Posterior cingulate gyrus (tissue), 11 donors: Measurements from ENCODE around the gene TMEM40.
"Not testable (repeated sequence)": the region's sequence is repeated elsewhere in the genome, so short reads cannot be mapped to it uniquely, and the experiment has no call there.

Experiments
- DNase-seq, 10 donors: peaks; one replicate each; pipeline versions ENCODE4 v3.0.0 to v3.0.0-alpha.2; 2020 to 2021; ENCODE audit warnings: mixed read lengths in 3 of 10
- intact Hi-C: fragments of 100-400 bp; cut with DNase I; formaldehyde crosslinking; loops from one replicate; pipeline ENCODE4 v1.15.1; 2023

Gene TMEM40

DNA sequence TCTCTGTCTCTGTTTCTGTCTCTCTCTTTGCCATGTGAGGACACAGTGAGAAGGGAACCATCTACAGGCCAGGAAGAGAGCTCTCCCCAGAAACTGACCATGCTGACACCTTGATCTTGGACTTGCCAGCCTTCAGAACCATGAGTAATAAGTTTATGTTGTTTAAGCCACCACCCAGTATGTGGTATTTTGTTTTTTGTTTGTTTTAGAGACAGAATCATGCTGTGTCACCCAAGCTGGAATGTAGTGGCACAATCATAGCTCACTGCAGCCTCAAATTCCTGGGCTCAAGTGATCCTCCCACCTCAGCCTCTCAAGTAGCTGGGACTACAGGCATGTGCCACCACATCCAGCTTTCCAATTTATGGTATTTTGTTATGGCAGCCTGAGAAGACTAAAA is 35.7 kb downstream of the TMEM40 start:
- peak in 1 of 10 donors; percentile 4 for DNase-seq
- intact Hi-C loops: loop anchor here (10.0 kb wide), 1 partner anchor 169 kb away; the partner anchor contains the start of gene MKRN2

DNA sequence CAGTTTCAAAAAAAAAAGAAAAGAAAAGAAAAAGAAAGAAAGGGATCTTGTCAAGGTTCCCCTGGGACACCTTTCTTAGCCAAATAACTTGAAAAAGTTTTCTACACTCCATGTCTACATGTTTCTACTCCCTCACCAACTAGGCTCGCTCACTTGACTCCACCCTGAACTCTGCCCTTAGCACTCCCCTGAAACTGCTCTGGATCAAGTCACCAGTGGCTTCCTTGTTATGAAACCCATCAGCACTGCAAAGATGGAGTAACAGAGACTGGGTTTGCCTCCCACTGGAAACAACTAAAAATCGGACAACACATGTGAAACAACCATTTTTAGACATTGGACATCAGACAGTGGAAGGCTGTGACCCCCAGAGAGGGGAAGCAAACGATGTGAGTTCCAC is 36.8 kb downstream of the TMEM40 start:
- intact Hi-C loops: loop anchor here (10.0 kb wide), 1 partner anchor 167 kb away; the partner anchor contains the start of gene MKRN2
- DNase-seq: no peak

DNA sequence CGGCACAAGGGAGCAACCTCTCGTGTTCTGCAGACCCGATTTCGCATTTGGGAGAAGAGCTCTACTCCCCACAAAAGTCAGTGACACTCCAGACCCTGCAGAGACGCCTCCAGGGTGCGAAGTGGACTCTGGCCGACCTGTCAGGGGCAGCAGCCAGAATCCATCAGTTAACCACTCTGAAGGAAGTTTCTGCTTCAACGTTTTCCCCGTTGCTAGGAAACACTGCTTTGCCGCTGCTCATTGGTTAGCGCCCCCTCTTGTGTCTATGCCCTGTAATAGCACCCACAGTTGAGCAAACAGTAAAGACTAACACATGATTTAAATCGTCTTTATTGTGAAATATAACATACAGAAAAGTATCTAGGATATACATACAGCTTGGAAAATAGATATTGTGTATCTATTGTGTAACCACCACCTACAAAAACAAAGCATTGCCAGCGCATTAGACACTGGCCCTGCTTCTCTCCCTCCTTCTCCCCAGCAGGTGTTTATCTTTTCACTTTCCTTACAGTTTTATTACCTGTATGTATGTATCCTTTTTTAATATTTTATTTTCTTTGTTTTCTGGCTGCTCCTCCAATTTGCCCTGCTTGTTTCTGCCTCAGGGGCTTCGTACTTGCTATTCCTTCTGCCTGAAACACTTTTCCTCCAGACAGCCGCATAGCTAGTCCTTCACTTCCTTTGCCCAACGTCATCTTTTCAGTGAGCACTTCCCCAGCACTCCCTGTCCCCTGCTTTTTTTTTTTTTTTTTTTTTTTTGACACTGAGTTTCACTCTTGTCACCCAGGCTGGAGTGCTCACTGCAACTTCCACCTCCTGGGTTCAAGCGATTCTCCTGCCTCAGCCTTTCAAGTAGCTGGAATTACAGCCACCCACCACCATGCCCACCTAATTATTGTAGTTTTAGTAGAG is 38.8 kb downstream of the TMEM40 start:
- intact Hi-C loops: loop anchor here (2.0 to 10.0 kb wide), 2 partner anchors 165 to 235 kb away; partner anchors contain the start of genes MKRN2 and TSEN2
- peak; percentile 36 to 93 (median 66) for DNase-seq

DNA sequence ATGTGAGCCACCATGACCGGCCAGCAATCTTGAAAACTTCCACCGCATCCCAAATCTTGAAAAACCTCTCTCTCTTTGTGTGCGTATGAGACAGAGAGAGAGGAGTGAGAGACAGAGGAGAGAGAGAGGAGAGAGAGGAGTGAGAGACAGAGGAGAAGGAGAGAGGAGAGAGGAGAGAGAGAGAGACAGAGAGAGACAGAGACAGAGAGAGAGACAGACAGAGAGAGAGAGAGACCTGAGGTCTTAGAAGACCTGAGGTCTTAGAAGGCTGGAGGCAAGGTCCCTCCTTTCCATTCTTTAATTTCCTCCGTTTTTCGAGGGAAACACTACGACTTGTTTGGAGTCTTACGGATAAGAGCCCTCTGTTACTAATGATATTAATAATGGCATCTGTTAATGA is 39.5 kb downstream of the TMEM40 start:
- intact Hi-C loops: no loop called here
- no peak for DNase-seq

DNA sequence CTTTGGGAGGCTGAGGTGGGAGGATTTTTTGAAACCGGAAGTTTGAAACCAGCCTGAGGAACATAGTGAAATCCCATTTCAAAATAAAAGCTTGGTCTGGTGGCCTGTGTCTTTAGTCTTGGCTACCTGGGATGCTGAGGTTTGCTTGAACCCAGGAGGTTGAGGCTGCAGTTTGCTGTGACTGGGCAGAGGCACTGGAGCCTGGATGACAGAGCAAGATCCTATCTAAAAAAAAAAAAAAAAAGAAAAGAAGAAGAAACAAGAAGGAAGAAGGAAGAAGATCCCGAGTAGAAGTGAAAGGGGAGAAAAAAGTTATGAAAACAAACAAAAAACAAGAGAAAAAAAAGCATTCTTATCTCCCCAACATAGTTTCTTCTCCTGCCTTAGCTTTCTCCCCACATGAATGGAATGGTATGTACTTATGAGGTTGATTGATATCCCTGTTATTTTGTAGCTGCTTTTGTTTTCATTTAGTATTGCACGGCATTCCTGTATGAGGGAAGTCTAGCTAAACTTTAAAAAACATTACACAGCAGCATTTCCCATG is 42.4 kb downstream of the TMEM40 start:
- DNase-seq: no peak
- intact Hi-C loops: no loop called here

DNA sequence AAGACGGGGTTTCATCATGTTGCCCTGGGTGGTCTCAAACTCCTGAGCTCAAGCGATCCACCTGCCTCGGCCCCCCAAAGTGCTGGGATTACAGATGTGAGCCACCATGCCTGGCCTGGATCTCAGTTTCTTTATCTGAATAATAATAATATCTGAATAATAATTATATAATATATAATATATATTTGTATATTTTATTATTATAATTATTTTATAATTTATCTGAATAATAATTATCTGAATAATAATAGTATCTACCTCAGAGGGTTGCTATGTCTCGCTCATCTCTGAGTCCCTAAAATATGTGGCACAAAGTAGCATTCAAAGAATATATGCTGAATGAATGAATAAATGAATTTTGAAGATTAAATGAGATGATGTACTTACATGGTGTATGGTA is 44.8 kb downstream of the TMEM40 start:
- no peak for DNase-seq
- intact Hi-C loops: no loop called here

DNA sequence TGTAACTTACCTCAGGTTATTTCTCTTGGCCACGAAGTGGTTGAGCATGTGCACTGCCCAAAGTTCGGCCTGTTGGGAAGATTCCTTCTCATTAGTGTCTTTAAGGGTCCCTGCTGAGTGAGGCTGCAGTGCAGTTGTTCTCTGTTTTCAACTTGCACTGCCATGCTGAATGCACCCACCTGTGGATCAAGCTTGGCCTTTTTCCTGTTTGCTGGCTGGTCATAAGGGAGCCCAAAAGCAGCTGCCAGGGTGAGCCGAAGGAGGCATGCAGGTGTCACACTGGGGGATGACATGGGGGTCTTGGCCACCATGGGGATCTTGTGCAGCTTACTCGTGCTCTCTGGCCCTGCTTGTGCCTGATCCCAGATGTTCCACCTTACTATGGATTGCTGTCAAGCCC is 49.0 kb downstream of the TMEM40 start:
- intact Hi-C loops: no loop called here
- peak in 1 of 10 donors; percentile 59 for DNase-seq

DNA sequence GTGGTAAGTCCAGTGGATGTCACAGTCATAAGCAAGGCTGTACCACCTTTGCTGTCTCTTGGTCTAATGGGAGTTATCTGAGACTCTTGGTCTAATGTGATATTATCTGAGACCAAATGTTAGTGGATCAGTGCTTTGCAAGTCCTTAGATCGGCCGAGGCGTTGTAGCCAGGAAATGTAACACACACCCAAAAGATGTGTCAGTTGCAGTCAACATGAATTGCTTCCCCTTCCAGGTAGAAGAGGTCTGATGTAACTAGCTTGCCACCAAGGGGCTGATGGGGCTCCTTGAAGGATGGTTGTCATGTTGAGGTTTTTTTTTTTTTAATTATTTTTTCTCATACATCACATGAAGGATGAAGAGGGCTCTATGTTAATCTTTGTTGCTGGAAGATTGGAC is 49.7 kb downstream of the TMEM40 start:
- intact Hi-C loops: no loop called here
- DNase-seq: no peak

DNA sequence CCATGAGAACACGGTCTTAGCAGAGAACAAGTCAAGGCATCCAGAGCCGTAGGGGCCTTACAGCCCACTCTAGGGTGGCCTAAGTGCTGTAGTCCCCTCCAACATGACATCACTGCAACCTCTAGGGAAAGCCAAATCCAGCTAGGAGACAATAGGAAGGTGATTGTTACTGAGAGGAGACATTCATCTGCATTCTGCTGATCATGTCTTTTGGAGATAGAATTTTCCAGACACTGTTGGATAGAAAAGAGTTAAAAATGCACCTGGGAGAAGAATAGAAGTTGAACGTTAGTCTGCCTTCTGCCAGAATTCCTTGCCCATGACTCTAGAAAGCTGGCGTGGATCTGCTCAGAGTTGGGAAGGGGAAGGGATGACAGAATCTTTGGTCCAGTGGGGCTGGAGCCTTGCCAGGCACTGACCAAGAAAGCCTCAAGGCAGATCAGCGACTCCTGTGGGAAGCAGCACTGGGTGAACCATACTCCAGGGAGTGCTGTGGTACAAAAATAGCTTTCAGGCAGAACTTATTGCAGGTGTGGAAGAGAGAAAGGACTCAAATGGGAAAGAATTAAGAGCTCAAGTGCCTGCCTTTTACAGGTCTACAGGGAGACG is 50.4 kb downstream of the TMEM40 start:
- intact Hi-C loops: no loop called here
- peak in 2 of 10 donors; percentile 59 to 61 for DNase-seq

DNA sequence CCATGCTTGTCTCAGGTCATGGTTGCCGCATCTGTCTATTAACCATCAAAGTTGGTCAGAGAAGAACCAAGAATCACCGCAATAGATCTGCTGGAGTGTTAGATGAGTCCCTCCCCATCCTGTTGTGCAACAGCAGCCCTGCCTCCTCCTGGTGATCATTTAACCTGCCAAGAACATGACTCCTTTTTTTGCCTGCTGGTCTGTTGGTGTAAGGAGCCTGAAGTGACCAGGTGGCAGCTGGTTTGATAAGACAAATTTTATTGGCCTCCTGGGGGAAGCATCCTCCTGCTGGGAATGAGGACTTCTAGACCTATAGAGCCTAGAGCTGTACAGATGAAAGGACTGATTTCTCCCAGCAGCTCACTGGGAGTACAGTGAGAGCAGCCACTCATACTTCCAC is 51.6 kb downstream of the TMEM40 start:
- intact Hi-C loops: no loop called here
- peak in 1 of 10 donors; percentile 7 for DNase-seq

DNA sequence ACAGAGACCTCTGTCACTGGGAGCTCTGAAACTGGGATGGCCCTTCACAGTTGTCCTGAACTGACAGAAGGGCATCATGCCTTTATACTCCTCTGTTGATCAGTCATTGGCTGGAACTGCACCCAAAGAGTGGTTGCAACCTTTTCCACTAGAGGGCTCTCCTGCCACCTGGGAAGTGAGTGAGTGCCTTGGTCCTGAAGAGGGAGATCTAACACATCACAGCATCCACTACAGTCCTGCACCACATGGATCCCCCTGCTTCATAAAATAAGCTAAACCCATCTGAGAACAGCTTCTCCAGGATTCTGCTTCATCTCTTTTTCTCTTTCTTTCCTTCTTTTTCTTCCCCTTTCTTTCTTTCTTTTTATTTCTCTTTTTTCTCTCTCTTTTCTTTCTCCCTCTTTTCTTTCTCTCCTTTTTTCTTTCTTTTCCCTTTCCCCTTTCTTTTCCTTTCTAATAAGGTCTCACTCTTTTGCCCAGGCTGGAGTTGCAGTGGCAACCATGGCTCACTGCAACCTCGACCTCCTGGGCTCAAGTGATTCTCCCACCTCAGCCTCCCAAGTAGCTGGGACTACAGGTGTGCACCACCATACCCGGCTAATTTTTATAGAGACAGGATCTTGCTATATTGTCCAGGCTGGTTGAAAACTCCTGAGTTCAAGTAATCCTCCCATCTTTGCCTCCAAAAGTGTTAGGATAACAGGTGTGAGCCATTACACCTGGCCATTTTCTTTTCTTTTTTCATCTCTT is 52.4 kb downstream of the TMEM40 start:
- intact Hi-C loops: no loop called here
- peak in 6 of 10 donors; percentile 18 to 88 (median 33) for DNase-seq

DNA sequence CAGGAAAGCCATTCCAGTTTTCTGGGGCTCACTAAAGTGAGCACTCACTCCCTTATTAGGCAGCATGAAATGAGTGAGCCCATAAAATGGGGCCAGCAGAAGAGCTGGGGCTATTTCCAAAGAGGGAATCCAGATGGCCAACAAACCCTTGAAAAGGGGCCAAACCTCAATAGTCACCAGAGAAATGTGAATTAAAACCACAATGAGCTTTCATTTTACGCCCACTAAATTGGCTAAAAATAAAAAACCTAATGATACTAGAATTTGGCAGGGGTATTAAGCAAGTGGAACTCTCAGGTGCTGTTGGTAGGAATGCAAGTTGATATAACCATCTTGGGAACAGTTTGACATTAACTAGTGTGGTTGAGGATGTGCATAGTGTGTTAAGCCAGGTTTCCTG is 53.1 kb downstream of the TMEM40 start:
- intact Hi-C loops: no loop called here
- peak in 2 of 10 donors; percentile 11 to 42 for DNase-seq

DNA sequence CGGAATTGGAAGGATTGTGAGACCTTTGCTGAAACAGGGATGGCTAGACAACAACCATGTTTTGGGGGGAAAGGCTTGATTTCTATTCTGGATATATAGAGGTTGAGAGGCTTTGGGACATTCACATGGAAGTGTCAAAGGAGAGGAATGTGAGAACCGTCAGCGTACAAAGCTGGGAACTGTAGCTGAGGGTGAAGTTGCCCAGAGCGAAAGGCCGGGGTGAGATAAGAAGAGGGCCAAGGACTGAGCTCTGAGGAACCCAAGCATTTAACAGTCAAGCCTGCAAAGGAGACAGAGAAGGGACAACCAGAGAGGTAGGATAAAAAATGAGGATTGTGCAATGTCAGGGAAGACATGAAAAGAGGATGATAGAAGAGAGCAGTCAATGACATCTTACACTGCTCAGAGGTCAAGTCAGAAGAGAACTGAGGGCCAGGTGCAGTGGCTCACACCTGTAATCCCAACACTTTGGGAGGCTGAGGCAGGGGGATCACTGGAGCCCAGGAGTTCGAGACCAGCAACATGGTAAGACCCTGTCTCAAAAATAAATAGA is 53.6 kb downstream of the TMEM40 start:
- intact Hi-C loops: no loop called here
- peak in 2 of 10 donors; percentile 5 to 26 for DNase-seq

DNA sequence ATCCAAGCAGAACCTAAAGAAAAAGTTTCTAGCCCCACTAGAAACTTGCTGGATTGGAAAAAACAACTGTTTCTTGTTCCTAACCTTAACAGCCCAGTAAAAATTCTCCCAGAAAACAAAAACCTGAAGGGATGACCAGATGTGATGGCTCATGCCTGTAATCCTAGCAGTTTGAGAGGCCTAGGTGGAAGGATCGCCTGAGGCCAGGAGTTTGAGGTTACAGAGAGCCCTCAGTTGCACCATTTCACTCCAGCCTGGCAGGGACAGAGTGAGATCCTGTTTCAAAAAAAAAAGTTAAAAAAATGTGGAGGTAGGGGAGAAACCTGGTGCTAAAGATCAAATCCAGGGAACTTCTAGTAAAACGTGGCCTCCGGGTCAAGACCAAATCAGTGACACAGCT is 56.6 kb downstream of the TMEM40 start:
- peak in 1 of 10 donors; percentile 22 for DNase-seq

DNA sequence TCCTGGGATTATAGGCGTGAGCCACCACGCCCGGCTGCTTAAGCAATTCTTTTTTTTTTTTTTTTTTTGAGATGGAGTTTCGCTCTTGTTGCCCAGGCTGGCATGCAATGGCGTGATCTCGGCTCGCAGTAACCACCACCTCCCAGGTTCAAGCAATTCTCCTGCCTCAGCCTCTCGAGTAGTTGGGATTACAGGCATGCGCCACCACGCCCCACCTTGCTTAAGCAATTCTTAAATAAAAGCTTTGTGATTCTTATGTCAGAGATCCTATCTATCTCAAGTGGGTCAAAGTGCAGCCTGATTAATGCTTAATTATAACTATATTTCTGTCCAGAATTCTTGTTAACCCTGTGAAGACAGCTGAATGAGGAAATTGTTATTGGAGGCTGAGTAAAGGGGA is 57.5 kb downstream of the TMEM40 start:
- intact Hi-C loops: not testable (repeated sequence)
- peak in 1 of 10 donors; percentile 14 for DNase-seq

More for the DNA sequence above, 56.6 kb downstream of the TMEM40 start:
- intact Hi-C loops: no loop called here

DNA sequence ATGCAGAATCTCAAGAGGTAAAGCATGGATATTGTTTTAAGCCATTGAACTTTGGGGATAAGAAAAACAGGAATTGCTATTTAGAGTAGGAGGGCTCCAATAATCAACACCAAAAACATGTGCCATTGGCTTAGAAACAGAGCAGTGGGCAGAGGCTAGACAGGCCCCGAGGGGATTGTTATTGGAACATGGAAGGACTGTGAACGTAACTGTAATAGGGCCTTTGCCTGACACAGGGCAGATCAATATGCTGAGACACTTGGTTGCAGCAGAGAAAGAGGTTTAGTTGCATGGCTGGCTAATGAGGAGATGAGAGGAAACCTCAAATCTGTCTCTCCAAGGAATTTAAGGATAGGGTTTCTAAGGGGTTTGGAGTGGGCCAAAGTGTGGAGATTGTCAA is 58.3 kb downstream of the TMEM40 start:
- DNase-seq: no peak
- intact Hi-C loops: no loop called here

DNA sequence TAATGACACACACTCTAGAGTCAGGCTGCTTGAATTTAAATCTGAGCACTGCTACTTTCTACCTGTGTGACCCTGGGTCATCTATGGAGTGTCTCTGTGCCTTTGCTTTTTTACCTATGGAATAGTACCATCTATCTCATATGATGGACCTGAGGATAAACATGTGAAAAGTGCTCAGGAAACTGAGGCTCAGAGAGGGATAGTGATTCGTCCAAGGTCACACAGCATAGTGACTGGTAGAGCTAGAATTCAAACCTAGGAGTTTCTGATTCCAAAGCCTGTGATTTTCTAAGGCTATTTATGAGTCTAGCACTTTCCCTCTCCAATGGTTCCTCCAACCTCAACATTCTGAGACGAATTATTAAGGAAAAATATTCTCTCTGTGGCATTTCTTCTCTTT is 63.1 kb downstream of the TMEM40 start:
- intact Hi-C loops: no loop called here

DNA sequence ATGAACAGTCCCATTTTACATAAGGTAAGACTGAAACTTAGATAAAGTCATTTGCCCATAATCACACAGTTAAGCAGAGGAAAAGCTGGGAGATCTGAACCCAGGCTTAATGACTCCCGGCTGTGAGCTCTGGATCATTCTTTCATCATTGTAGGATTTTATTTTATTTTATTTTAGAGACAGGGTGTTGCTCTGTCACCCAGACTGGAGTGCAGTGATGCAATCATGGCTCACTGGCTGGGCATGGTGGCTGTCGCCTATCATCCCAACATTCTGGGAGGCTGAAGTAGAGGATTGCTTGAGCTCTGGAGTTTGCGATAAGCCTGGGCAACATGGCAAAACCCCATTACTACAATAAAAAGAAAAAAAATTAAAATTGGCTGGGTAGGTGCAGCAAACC is 63.9 kb downstream of the TMEM40 start:
- intact Hi-C loops: no loop called here
- peak in 1 of 10 donors; percentile 26 for DNase-seq

More for the DNA sequence above, 63.1 kb downstream of the TMEM40 start:
- no peak for DNase-seq

DNA sequence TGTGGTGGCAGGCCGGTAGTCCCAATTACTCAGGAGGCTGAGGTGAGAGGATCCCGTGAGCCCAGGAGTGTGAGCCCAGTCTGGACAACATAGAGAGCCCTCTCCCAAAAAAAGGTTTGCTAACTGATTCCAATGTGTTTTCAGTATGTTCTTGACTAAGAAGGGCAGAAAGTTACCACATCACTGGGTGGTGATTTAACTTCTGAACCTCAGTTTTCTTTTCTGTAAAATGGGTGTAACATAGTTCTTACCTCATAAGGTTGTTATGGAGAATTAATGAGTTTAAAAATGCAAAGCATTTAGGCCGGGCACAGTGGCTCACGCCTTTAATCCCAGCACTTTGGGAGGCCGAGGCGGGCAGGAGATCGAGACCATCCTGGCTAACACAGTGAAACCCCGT is 66.6 kb downstream of the TMEM40 start:
- intact Hi-C loops: no loop called here
- peak in 1 of 10 donors; percentile 19 for DNase-seq
